HepG2 (cell line): ENCODE data around the gene RAP1GAP2. TPM values are rescaled to one million over a fixed set of nuclear protein-coding genes. Genes with fewer than 3 reads are reported as not detected.

Experiments used
- ASH2L ChIP-seq: fragments of 300-600, 200-600 bp; sonication (generic); IDR thresholded peaks from 2 replicates; pipeline ENCODE4 v1.7.0; 2017; ENCODE audit warnings: low read depth, mild to moderate bottlenecking, moderate library complexity, mixed read lengths, low read length; ENCODE audit not compliant: insufficient read length
- ELF1 ChIP-seq: sonication (generic); formaldehyde crosslinking; IDR thresholded peaks from 2 replicates; pipeline ENCODE4 v1.4.0; 2020; ENCODE audit warnings: missing genetic modification reagents
- FOXP1 ChIP-seq, 2 experiments: fragments of 450-650 bp in 1 of 2; IDR thresholded peaks; 2 replicates each; pipeline ENCODE4 v1.6.1; 2017 to 2018; ENCODE audit warnings: antibody characterized with exemption in 1 of 2
- HHEX ChIP-seq: IDR thresholded peaks from 2 replicates; pipeline ENCODE4 v1.6.1; 2016; ENCODE audit warnings: control low read depth
- HOXA5 ChIP-seq: sonication (generic); formaldehyde crosslinking; IDR thresholded peaks from 2 replicates; pipeline ENCODE4 v1.4.0; 2020; ENCODE audit warnings: missing genetic modification reagents
- KAT7 ChIP-seq: IDR thresholded peaks from 2 replicates; pipeline ENCODE4 v1.6.1; 2018; ENCODE audit warnings: borderline replicate concordance, missing compliant biosample characterization
- KMT2B ChIP-seq: IDR thresholded peaks from 2 replicates; pipeline ENCODE4 v1.6.1; 2016; ENCODE audit warnings: missing genetic modification reagents, missing compliant biosample characterization
- NCOA5 ChIP-seq: sonication (generic); formaldehyde crosslinking; IDR thresholded peaks from 2 replicates; pipeline ENCODE4 v1.4.0; 2020; ENCODE audit warnings: missing genetic modification reagents
- NR0B2 ChIP-seq: sonication (generic); formaldehyde crosslinking; IDR thresholded peaks from 2 replicates; pipeline ENCODE4 v1.4.0; 2020; ENCODE audit warnings: mild to moderate bottlenecking, missing genetic modification reagents
- NR2C2 ChIP-seq: sonication (generic); formaldehyde crosslinking; IDR thresholded peaks from 2 replicates; pipeline ENCODE4 v1.4.0; 2020; ENCODE audit warnings: missing genetic modification reagents, mild to moderate bottlenecking, moderate library complexity, borderline replicate concordance
- PHF20 ChIP-seq: sonication (generic); formaldehyde crosslinking; IDR thresholded peaks from 2 replicates; pipeline ENCODE4 v1.5.0; 2020; ENCODE audit warnings: mild to moderate bottlenecking, missing genetic modification reagents
- SKI ChIP-seq: fragments of 450-650 bp; IDR thresholded peaks from one replicate; pipeline ENCODE4 v1.6.1; 2018; ENCODE audit warnings: mild to moderate bottlenecking; ENCODE audit not compliant: partially characterized antibody
- STAG1 ChIP-seq: sonication (generic); formaldehyde crosslinking; IDR thresholded peaks from 2 replicates; pipeline ENCODE4 v1.4.0; 2020; ENCODE audit warnings: missing genetic modification reagents
- STAT5B ChIP-seq: sonication (generic); formaldehyde crosslinking; IDR thresholded peaks from 2 replicates; pipeline ENCODE4 v1.4.0; 2020; ENCODE audit warnings: missing genetic modification reagents
- ZFP41 ChIP-seq: sonication (generic); formaldehyde crosslinking; IDR thresholded peaks from 2 replicates; pipeline ENCODE4 v1.4.0; 2020; ENCODE audit warnings: mild to moderate bottlenecking, missing genetic modification reagents, borderline replicate concordance
- ZNF292 ChIP-seq: sonication (generic); formaldehyde crosslinking; IDR thresholded peaks from 2 replicates; pipeline ENCODE4 v1.8.1; 2022; ENCODE audit warnings: mild to moderate bottlenecking, low read depth, missing genetic modification reagents, borderline replicate concordance
- ZNF296 ChIP-seq: sonication (generic); formaldehyde crosslinking; conservative IDR thresholded peaks from 2 replicates; pipeline ENCODE4 v1.5.0; 2020; ENCODE audit warnings: mild to moderate bottlenecking, missing genetic modification reagents
- ZNF343 ChIP-seq: sonication (generic); formaldehyde crosslinking; IDR thresholded peaks from 2 replicates; pipeline ENCODE4 v1.4.0; 2020; ENCODE audit warnings: mild to moderate bottlenecking, missing genetic modification reagents
- ZNF605 ChIP-seq: sonication (generic); formaldehyde crosslinking; IDR thresholded peaks from 2 replicates; pipeline ENCODE4 v1.8.0; 2022; ENCODE audit warnings: mild to moderate bottlenecking, missing genetic modification reagents
- ZNF709 ChIP-seq: sonication (generic); formaldehyde crosslinking; IDR thresholded peaks from 2 replicates; pipeline ENCODE4 v1.5.0; 2020; ENCODE audit warnings: mild to moderate bottlenecking, missing genetic modification reagents
- ZNF792 ChIP-seq: IDR thresholded peaks from 2 replicates; pipeline ENCODE4 v1.6.1; 2016
- ZSCAN29 ChIP-seq: sonication (generic); formaldehyde crosslinking; conservative IDR thresholded peaks from 2 replicates; pipeline ENCODE4 v1.4.0; 2020; ENCODE audit warnings: mild to moderate bottlenecking, missing genetic modification reagents
- polyA plus RNA-seq, 8 experiments: library from polyadenylated mRNA; depleted of rRNA in 3 of 8; stranded (reverse) in 7 of 8; unstranded in 1 of 8; fragments of >200 nt; fragmentation: Illumina TruSeq in 4 of 8; extraction: Trizol in 4 of 8; gene quantifications; 2 replicates each; pipeline versions ENCODE4 v1.2.1 to v1.2.3, GENCODE V29; 2011 to 2016; ENCODE audit warnings: low read depth in 4 of 8, missing spikeins in 1 of 8, mixed read lengths in 1 of 8; ENCODE audit not compliant: insufficient read depth in 1 of 8
- total RNA-seq, 5 experiments: library from RNA; depleted of rRNA; stranded (reverse); fragments of >200 nt; fragmentation: Illumina TruSeq; extraction: Trizol; gene quantifications; 2 replicates each; pipeline ENCODE4 v1.2.3, GENCODE V29; 2016; ENCODE audit warnings: low read depth in 1 of 5
- TF ChIP-seq, protein P1 (sequence below): sonication (generic); formaldehyde crosslinking; IDR thresholded peaks from 2 replicates; pipeline ENCODE4 v1.4.0; 2020; ENCODE audit warnings: missing genetic modification reagents, borderline replicate concordance
- TF ChIP-seq, protein P2 (sequence below): sonication (generic); formaldehyde crosslinking; IDR thresholded peaks from 2 replicates; pipeline ENCODE4 v1.5.0; 2020; ENCODE audit warnings: missing genetic modification reagents
- TF ChIP-seq, protein P3 (sequence below): sonication (generic); formaldehyde crosslinking; IDR thresholded peaks from 2 replicates; pipeline ENCODE4 v1.9.0; 2021; ENCODE audit warnings: missing genetic modification reagents, mild to moderate bottlenecking, borderline replicate concordance

The RAP1GAP2 gene
- total and polyA plus RNA-seq, 2 of the 13 experiments (the other 11 are each of a cell fraction or from before 2014, with no cell fraction given), result 10.9 to 12.0 TPM

GRCh38 chr17:2975469-2975958 lies 179.3 kb downstream of the RAP1GAP2 start (continued):
- TF ChIP-seq, protein P1, sequence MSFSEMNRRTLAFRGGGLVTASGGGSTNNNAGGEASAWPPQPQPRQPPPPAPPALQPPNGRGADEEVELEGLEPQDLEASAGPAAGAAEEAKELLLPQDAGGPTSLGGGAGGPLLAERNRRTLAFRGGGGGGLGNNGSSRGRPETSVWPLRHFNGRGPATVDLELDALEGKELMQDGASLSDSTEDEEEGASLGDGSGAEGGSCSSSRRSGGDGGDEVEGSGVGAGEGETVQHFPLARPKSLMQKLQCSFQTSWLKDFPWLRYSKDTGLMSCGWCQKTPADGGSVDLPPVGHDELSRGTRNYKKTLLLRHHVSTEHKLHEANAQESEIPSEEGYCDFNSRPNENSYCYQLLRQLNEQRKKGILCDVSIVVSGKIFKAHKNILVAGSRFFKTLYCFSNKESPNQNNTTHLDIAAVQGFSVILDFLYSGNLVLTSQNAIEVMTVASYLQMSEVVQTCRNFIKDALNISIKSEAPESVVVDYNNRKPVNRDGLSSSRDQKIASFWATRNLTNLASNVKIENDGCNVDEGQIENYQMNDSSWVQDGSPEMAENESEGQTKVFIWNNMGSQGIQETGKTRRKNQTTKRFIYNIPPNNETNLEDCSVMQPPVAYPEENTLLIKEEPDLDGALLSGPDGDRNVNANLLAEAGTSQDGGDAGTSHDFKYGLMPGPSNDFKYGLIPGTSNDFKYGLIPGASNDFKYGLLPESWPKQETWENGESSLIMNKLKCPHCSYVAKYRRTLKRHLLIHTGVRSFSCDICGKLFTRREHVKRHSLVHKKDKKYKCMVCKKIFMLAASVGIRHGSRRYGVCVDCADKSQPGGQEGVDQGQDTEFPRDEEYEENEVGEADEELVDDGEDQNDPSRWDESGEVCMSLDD (CRISPR knock-in tag), result peak; percentile 33; the same call in 1 of the 2 replicates
- TF ChIP-seq STAT5B (CRISPR knock-in tag) (0 out of 2 replicates have a peak, but pooled peaks have one; percentile 56), KMT2B (CRISPR knock-in tag) (peak; percentile 82), ZNF605 (CRISPR knock-in tag) (peak; percentile 57; the same call in 1 of the 2 replicates), STAG1 (CRISPR knock-in tag) (no peak; the same call in 1 of the 2 replicates), NR0B2 (peak; percentile 76; the same call in 1 of the 2 replicates), NR2C2 (CRISPR knock-in tag) (peak; percentile 76), ZNF709 (CRISPR knock-in tag) (peak; percentile 22; the same call in 1 of the 2 replicates), NCOA5 (no peak), ELF1 (peak; percentile 54; the same call in 1 of the 2 replicates), ZNF296 (CRISPR knock-in tag) (no peak), ZNF792 (CRISPR knock-in tag) (peak; percentile 88), FOXP1 (IDR thresholded peaks at IDR 0.05) (no peak), FOXP1 (CRISPR knock-in tag; IDR thresholded peaks at IDR 0.05) (peak; percentile 34; the same call in 1 of the 2 replicates), ZNF292 (no peak), KAT7 (CRISPR knock-in tag) (no peak; the same call in 1 of the 2 replicates), HHEX (CRISPR knock-in tag) (no peak), ASH2L (peak; percentile 73), PHF20 (CRISPR knock-in tag) (peak; percentile 90), SKI (no peak), ZFP41 (CRISPR knock-in tag) (0 out of 2 replicates have a peak, but pooled peaks have one; percentile 65), ZSCAN29 (0 out of 2 replicates have a peak, but pooled peaks have one; percentile 39), HOXA5 (peak; percentile 65; the same call in 1 of the 2 replicates), ZNF343 (CRISPR knock-in tag) (peak; percentile 66)
- TF ChIP-seq, protein P2, sequence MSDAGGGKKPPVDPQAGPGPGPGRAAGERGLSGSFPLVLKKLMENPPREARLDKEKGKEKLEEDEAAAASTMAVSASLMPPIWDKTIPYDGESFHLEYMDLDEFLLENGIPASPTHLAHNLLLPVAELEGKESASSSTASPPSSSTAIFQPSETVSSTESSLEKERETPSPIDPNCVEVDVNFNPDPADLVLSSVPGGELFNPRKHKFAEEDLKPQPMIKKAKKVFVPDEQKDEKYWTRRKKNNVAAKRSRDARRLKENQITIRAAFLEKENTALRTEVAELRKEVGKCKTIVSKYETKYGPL, result no peak; the same call in 1 of the 2 replicates
- TF ChIP-seq, protein P3, sequence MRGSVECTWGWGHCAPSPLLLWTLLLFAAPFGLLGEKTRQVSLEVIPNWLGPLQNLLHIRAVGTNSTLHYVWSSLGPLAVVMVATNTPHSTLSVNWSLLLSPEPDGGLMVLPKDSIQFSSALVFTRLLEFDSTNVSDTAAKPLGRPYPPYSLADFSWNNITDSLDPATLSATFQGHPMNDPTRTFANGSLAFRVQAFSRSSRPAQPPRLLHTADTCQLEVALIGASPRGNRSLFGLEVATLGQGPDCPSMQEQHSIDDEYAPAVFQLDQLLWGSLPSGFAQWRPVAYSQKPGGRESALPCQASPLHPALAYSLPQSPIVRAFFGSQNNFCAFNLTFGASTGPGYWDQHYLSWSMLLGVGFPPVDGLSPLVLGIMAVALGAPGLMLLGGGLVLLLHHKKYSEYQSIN (CRISPR knock-in tag), result no peak
